ENCODE measurements around the gene SLC17A8. TPM values are rescaled to one million over a fixed set of nuclear protein-coding genes. Genes with fewer than 3 reads are reported as not detected.
"Not testable (repeated sequence)": the region's sequence is repeated elsewhere in the genome, so short reads cannot be mapped to it uniquely, and the experiment has no call there.

The SLC17A8 gene
- not detected in 2 replicates for total RNA-seq (2012; rRNA removed)

GRCh38 chr12:100356644-100357223 is at the start of gene SLC17A8:
SLC17A8 (plus strand) TSS chr12:100357074; CDS start chr12:100357392, 318 bp downstream.
- H3K4me1 ChIP-seq (ENCODE audit: control insufficient read depth, insufficient read depth, low read length), result no peaks in the 10 kb centered on the region
- H3K27me3 ChIP-seq (ENCODE audit: control insufficient read depth, insufficient read depth, low read length), result peaks cover 35% of the 10 kb centered on the region
- H3K9me3 ChIP-seq (replicated peaks; ENCODE audit: low read length), result no peaks in the 10 kb centered on the region
- H3K9ac ChIP-seq (ENCODE audit: low read depth, low read length), result no peak within 1 kb of the TSS
- no peak within 1 kb of the TSS for H3K4me2 ChIP-seq (ENCODE audit: low read length)
- H3K4me3 ChIP-seq (ENCODE audit: low read length), result no peak within 1 kb of the TSS
- no peaks in the 10 kb centered on the region for H3K36me3 ChIP-seq (ENCODE audit: insufficient read depth, low read length)

- not testable (repeated sequence) for H3K9ac ChIP-seq (ENCODE audit: low read depth, low read length); H3K4me2 ChIP-seq (ENCODE audit: low read length); H3K27me3 ChIP-seq (ENCODE audit: control insufficient read depth, insufficient read depth, low read length); H3K4me3 ChIP-seq (ENCODE audit: low read length); H3K9me3 ChIP-seq (replicated peaks; ENCODE audit: low read length); H3K4me1 ChIP-seq (ENCODE audit: control insufficient read depth, insufficient read depth, low read length)
- peaks cover 23% of the 10 kb centered on the region for H3K36me3 ChIP-seq (ENCODE audit: insufficient read depth, low read length)
These were observed 48.7 kb upstream of the SLC17A8 start for GRCh38 chr12:100308138-100308537.

- Histone ChIP-seq H3K9me3 (replicated peaks; ENCODE audit: low read length) (no peaks in the 10 kb centered on the region), H3K36me3 (ENCODE audit: insufficient read depth, low read length) (peaks cover 31% of the 10 kb centered on the region), H3K27me3 (ENCODE audit: control insufficient read depth, insufficient read depth, low read length) (no peaks in the 10 kb centered on the region), H3K4me1 (ENCODE audit: control insufficient read depth, insufficient read depth, low read length) (no peaks in the 10 kb centered on the region), H3K4me3 (ENCODE audit: low read length) (no peak overlapping the region), H3K9ac (ENCODE audit: low read depth, low read length) (no peak overlapping the region), H3K4me2 (ENCODE audit: low read length) (no peak overlapping the region)
These were observed 45.6 kb upstream of the SLC17A8 start for GRCh38 chr12:100311317-100311716.

- H3K4me2 ChIP-seq (ENCODE audit: low read length), result no peak overlapping the region
- H3K9ac ChIP-seq (ENCODE audit: low read depth, low read length), result no peak overlapping the region
- no peaks in the 10 kb centered on the region for H3K9me3 ChIP-seq (replicated peaks; ENCODE audit: low read length)
- H3K27me3 ChIP-seq (ENCODE audit: control insufficient read depth, insufficient read depth, low read length), result no peaks in the 10 kb centered on the region
- peaks cover 27% of the 10 kb centered on the region for H3K36me3 ChIP-seq (ENCODE audit: insufficient read depth, low read length)
- no peaks in the 10 kb centered on the region for H3K4me1 ChIP-seq (ENCODE audit: control insufficient read depth, insufficient read depth, low read length)
- no peak overlapping the region for H3K4me3 ChIP-seq (ENCODE audit: low read length)
These were observed 39.5 kb upstream of the SLC17A8 start for GRCh38 chr12:100317371-100317770.

- Histone ChIP-seq H3K4me3 (ENCODE audit: low read length) (no peak overlapping the region), H3K9me3 (replicated peaks; ENCODE audit: low read length) (no peaks in the 10 kb centered on the region), H3K9ac (ENCODE audit: low read depth, low read length) (no peak overlapping the region), H3K4me2 (ENCODE audit: low read length) (no peak overlapping the region), H3K27me3 (ENCODE audit: control insufficient read depth, insufficient read depth, low read length) (no peaks in the 10 kb centered on the region), H3K4me1 (ENCODE audit: control insufficient read depth, insufficient read depth, low read length) (no peaks in the 10 kb centered on the region), H3K36me3 (ENCODE audit: insufficient read depth, low read length) (peaks cover 23% of the 10 kb centered on the region)
These were observed 32.4 kb upstream of the SLC17A8 start for GRCh38 chr12:100324498-100324897.

- Histone ChIP-seq H3K9me3 (replicated peaks; ENCODE audit: low read length) (no peaks in the 10 kb centered on the region), H3K4me1 (ENCODE audit: control insufficient read depth, insufficient read depth, low read length) (no peaks in the 10 kb centered on the region), H3K4me3 (ENCODE audit: low read length) (no peak overlapping the region), H3K9ac (ENCODE audit: low read depth, low read length) (no peak overlapping the region), H3K27me3 (ENCODE audit: control insufficient read depth, insufficient read depth, low read length) (no peaks in the 10 kb centered on the region), H3K4me2 (ENCODE audit: low read length) (no peak overlapping the region), H3K36me3 (ENCODE audit: insufficient read depth, low read length) (peaks cover 33% of the 10 kb centered on the region)
These were observed 30.7 kb upstream of the SLC17A8 start for GRCh38 chr12:100326208-100326607.

GRCh38 chr12:100329800-100330199 is 27.1 kb upstream of the SLC17A8 start:
- Histone ChIP-seq H3K9ac (ENCODE audit: low read depth, low read length) (no peak overlapping the region), H3K9me3 (replicated peaks; ENCODE audit: low read length) (no peaks in the 10 kb centered on the region), H3K4me2 (ENCODE audit: low read length) (no peak overlapping the region), H3K36me3 (ENCODE audit: insufficient read depth, low read length) (peaks cover 44% of the 10 kb centered on the region), H3K4me1 (ENCODE audit: control insufficient read depth, insufficient read depth, low read length) (no peaks in the 10 kb centered on the region), H3K4me3 (ENCODE audit: low read length) (no peak overlapping the region), H3K27me3 (ENCODE audit: control insufficient read depth, insufficient read depth, low read length) (no peaks in the 10 kb centered on the region)

- no peaks in the 10 kb centered on the region for H3K27me3 ChIP-seq (ENCODE audit: control insufficient read depth, insufficient read depth, low read length)
- peaks cover 60% of the 10 kb centered on the region for H3K36me3 ChIP-seq (ENCODE audit: insufficient read depth, low read length)
- H3K4me2 ChIP-seq (ENCODE audit: low read length), result no peak overlapping the region
- H3K4me3 ChIP-seq (ENCODE audit: low read length), result no peak overlapping the region
- no peak overlapping the region for H3K9ac ChIP-seq (ENCODE audit: low read depth, low read length)
- H3K9me3 ChIP-seq (replicated peaks; ENCODE audit: low read length), result no peaks in the 10 kb centered on the region
- H3K4me1 ChIP-seq (ENCODE audit: control insufficient read depth, insufficient read depth, low read length), result no peaks in the 10 kb centered on the region
These were observed 25.0 kb upstream of the SLC17A8 start for GRCh38 chr12:100331871-100332270.

GRCh38 chr12:100332852-100333251 is 24.0 kb upstream of the SLC17A8 start:
- H3K27me3 ChIP-seq (ENCODE audit: control insufficient read depth, insufficient read depth, low read length), result no peaks in the 10 kb centered on the region
- no peak overlapping the region for H3K9ac ChIP-seq (ENCODE audit: low read depth, low read length)
- H3K4me1 ChIP-seq (ENCODE audit: control insufficient read depth, insufficient read depth, low read length), result no peaks in the 10 kb centered on the region
- peaks cover 64% of the 10 kb centered on the region for H3K36me3 ChIP-seq (ENCODE audit: insufficient read depth, low read length)
- H3K9me3 ChIP-seq (replicated peaks; ENCODE audit: low read length), result no peaks in the 10 kb centered on the region
- H3K4me3 ChIP-seq (ENCODE audit: low read length), result no peak overlapping the region
- H3K4me2 ChIP-seq (ENCODE audit: low read length), result no peak overlapping the region

- Histone ChIP-seq H3K36me3 (ENCODE audit: insufficient read depth, low read length) (peaks cover 40% of the 10 kb centered on the region), H3K4me1 (ENCODE audit: control insufficient read depth, insufficient read depth, low read length) (no peaks in the 10 kb centered on the region), H3K4me2 (ENCODE audit: low read length) (no peak overlapping the region), H3K9me3 (replicated peaks; ENCODE audit: low read length) (no peaks in the 10 kb centered on the region), H3K27me3 (ENCODE audit: control insufficient read depth, insufficient read depth, low read length) (no peaks in the 10 kb centered on the region), H3K9ac (ENCODE audit: low read depth, low read length) (no peak overlapping the region), H3K4me3 (ENCODE audit: low read length) (no peak overlapping the region)
These were observed 19.6 kb upstream of the SLC17A8 start for GRCh38 chr12:100337299-100337698.

- no peaks in the 10 kb centered on the region for H3K4me1 ChIP-seq (ENCODE audit: control insufficient read depth, insufficient read depth, low read length)
- no peak overlapping the region for H3K4me3 ChIP-seq (ENCODE audit: low read length)
- H3K36me3 ChIP-seq (ENCODE audit: insufficient read depth, low read length), result peaks cover 38% of the 10 kb centered on the region
- H3K4me2 ChIP-seq (ENCODE audit: low read length), result no peak overlapping the region
- H3K9me3 ChIP-seq (replicated peaks; ENCODE audit: low read length), result no peaks in the 10 kb centered on the region
- H3K9ac ChIP-seq (ENCODE audit: low read depth, low read length), result no peak overlapping the region
- H3K27me3 ChIP-seq (ENCODE audit: control insufficient read depth, insufficient read depth, low read length), result no peaks in the 10 kb centered on the region
These were observed 19.1 kb upstream of the SLC17A8 start for GRCh38 chr12:100337727-100338126.

GRCh38 chr12:100339071-100339470 is 17.8 kb upstream of the SLC17A8 start:
- Histone ChIP-seq H3K36me3 (ENCODE audit: insufficient read depth, low read length) (peaks cover 32% of the 10 kb centered on the region), H3K27me3 (ENCODE audit: control insufficient read depth, insufficient read depth, low read length) (no peaks in the 10 kb centered on the region), H3K4me3 (ENCODE audit: low read length) (no peak overlapping the region), H3K4me1 (ENCODE audit: control insufficient read depth, insufficient read depth, low read length) (no peaks in the 10 kb centered on the region), H3K4me2 (ENCODE audit: low read length) (no peak overlapping the region), H3K9ac (ENCODE audit: low read depth, low read length) (no peak overlapping the region), H3K9me3 (replicated peaks; ENCODE audit: low read length) (no peaks in the 10 kb centered on the region)
